ENCODE data around the gene TUT1. TPM values are rescaled to one million over a fixed set of nuclear protein-coding genes. Genes with fewer than 3 reads are reported as not detected.

The TUT1 gene
- total and polyA plus RNA-seq, 9 donors, result 7.8 to 16.9 (median 14.7) TPM

GRCh38 chr11:62542111-62542745 lies 49.1 kb downstream of the TUT1 start:
- no peak for DNase-seq
- Histone ChIP-seq H3K4me1 (ENCODE audit: control insufficient read depth, insufficient read depth, low read length) (peaks cover 76% of the 10 kb centered on the region), H3K36me3 (ENCODE audit: control insufficient read depth, insufficient read depth, low read length) (peaks cover 24% of the 10 kb centered on the region), H3K27ac (ENCODE audit: low read length) (peak overlapping the region; percentile 98), H3K9me3 (replicated peaks; ENCODE audit: control insufficient read depth, low read depth, low read length) (no peaks in the 10 kb centered on the region), H3K27me3 (ENCODE audit: control insufficient read depth, insufficient read depth, low read length) (no peaks in the 10 kb centered on the region), H3K4me3 (ENCODE audit: low read length) (peak overlapping the region; percentile 99)
- 46% methylated on average over 4 of the region's 6 CpGs for WGBS (ENCODE audit: insufficient coverage)

- WGBS (ENCODE audit: insufficient coverage), result 11% methylated on average over 4 of the region's 16 CpGs
- H3K27ac ChIP-seq (ENCODE audit: low read length), result peak overlapping the region; percentile 60
- peaks cover 77% of the 10 kb centered on the region for H3K4me1 ChIP-seq (ENCODE audit: control insufficient read depth, insufficient read depth, low read length)
- DNase-seq, result peak; percentile 60
- no peaks in the 10 kb centered on the region for H3K27me3 ChIP-seq (ENCODE audit: control insufficient read depth, insufficient read depth, low read length)
- H3K36me3 ChIP-seq (ENCODE audit: control insufficient read depth, insufficient read depth, low read length), result peaks cover 30% of the 10 kb centered on the region
- H3K4me3 ChIP-seq (ENCODE audit: low read length), result peak overlapping the region; percentile 8
- no peaks in the 10 kb centered on the region for H3K9me3 ChIP-seq (replicated peaks; ENCODE audit: control insufficient read depth, low read depth, low read length)
Observed at GRCh38 chr11:62540804-62541701, 50.3 kb downstream of the TUT1 start.

- WGBS (ENCODE audit: insufficient coverage), result 0% methylated on average over 1 of the region's 13 CpGs
- peak; percentile 80 for DNase-seq
- Histone ChIP-seq H3K4me3 (ENCODE audit: low read length) (no peak overlapping the region), H3K27ac (ENCODE audit: low read length) (peak overlapping the region; percentile 55), H3K4me1 (ENCODE audit: control insufficient read depth, insufficient read depth, low read length) (peaks cover 72% of the 10 kb centered on the region), H3K27me3 (ENCODE audit: control insufficient read depth, insufficient read depth, low read length) (no peaks in the 10 kb centered on the region), H3K9me3 (replicated peaks; ENCODE audit: control insufficient read depth, low read depth, low read length) (no peaks in the 10 kb centered on the region), H3K36me3 (ENCODE audit: control insufficient read depth, insufficient read depth, low read length) (peaks cover 47% of the 10 kb centered on the region)
Observed at GRCh38 chr11:62539238-62539925, 51.9 kb downstream of the TUT1 start.

GRCh38 chr11:62538470-62539237 lies 52.7 kb downstream of the TUT1 start:
- Histone ChIP-seq H3K36me3 (ENCODE audit: control insufficient read depth, insufficient read depth, low read length) (peaks cover 54% of the 10 kb centered on the region), H3K27ac (ENCODE audit: low read length) (peak overlapping the region; percentile 55), H3K4me1 (ENCODE audit: control insufficient read depth, insufficient read depth, low read length) (peaks cover 65% of the 10 kb centered on the region), H3K9me3 (replicated peaks; ENCODE audit: control insufficient read depth, low read depth, low read length) (no peaks in the 10 kb centered on the region), H3K4me3 (ENCODE audit: low read length) (no peak overlapping the region), H3K27me3 (ENCODE audit: control insufficient read depth, insufficient read depth, low read length) (no peaks in the 10 kb centered on the region)
- no peak for DNase-seq
- 43% methylated on average over 17 of the region's 19 CpGs for WGBS (ENCODE audit: insufficient coverage)

GRCh38 chr11:62536301-62536957 lies 54.9 kb downstream of the TUT1 start:
- Histone ChIP-seq H3K27me3 (ENCODE audit: control insufficient read depth, insufficient read depth, low read length) (no peaks in the 10 kb centered on the region), H3K9me3 (replicated peaks; ENCODE audit: control insufficient read depth, low read depth, low read length) (no peaks in the 10 kb centered on the region), H3K4me1 (ENCODE audit: control insufficient read depth, insufficient read depth, low read length) (peaks cover 43% of the 10 kb centered on the region), H3K36me3 (ENCODE audit: control insufficient read depth, insufficient read depth, low read length) (peaks cover 68% of the 10 kb centered on the region), H3K27ac (ENCODE audit: low read length) (no peak overlapping the region), H3K4me3 (ENCODE audit: low read length) (no peak overlapping the region)
- WGBS (ENCODE audit: insufficient coverage), result 45% methylated on average over 16 of the region's 21 CpGs
- no peak for DNase-seq

- 83% methylated on average over 10 of the region's 12 CpGs for WGBS (ENCODE audit: insufficient coverage)
- H3K4me3 ChIP-seq (ENCODE audit: low read length), result no peak overlapping the region
- no peak for DNase-seq
- no peaks in the 10 kb centered on the region for H3K9me3 ChIP-seq (replicated peaks; ENCODE audit: control insufficient read depth, low read depth, low read length)
- H3K36me3 ChIP-seq (ENCODE audit: control insufficient read depth, insufficient read depth, low read length), result peaks cover 71% of the 10 kb centered on the region
- no peak overlapping the region for H3K27ac ChIP-seq (ENCODE audit: low read length)
- no peaks in the 10 kb centered on the region for H3K27me3 ChIP-seq (ENCODE audit: control insufficient read depth, insufficient read depth, low read length)
- peaks cover 37% of the 10 kb centered on the region for H3K4me1 ChIP-seq (ENCODE audit: control insufficient read depth, insufficient read depth, low read length)
Observed at GRCh38 chr11:62535802-62536201, 55.5 kb downstream of the TUT1 start.

GRCh38 chr11:62534779-62535545 lies 56.4 kb downstream of the TUT1 start:
- Histone ChIP-seq H3K27me3 (ENCODE audit: control insufficient read depth, insufficient read depth, low read length) (no peaks in the 10 kb centered on the region), H3K4me3 (ENCODE audit: low read length) (no peak overlapping the region), H3K4me1 (ENCODE audit: control insufficient read depth, insufficient read depth, low read length) (peaks cover 28% of the 10 kb centered on the region), H3K36me3 (ENCODE audit: control insufficient read depth, insufficient read depth, low read length) (peaks cover 79% of the 10 kb centered on the region), H3K9me3 (replicated peaks; ENCODE audit: control insufficient read depth, low read depth, low read length) (no peaks in the 10 kb centered on the region), H3K27ac (ENCODE audit: low read length) (no peak overlapping the region)
- DNase-seq, result no peak
- 92% methylated on average over 16 of the region's 19 CpGs for WGBS (ENCODE audit: insufficient coverage)

- 100% methylated on average over 2 of the region's 2 CpGs for WGBS (ENCODE audit: insufficient coverage)
- H3K9me3 ChIP-seq (replicated peaks; ENCODE audit: control insufficient read depth, low read depth, low read length), result no peaks in the 10 kb centered on the region
- H3K36me3 ChIP-seq (ENCODE audit: control insufficient read depth, insufficient read depth, low read length), result peaks cover 95% of the 10 kb centered on the region
- H3K4me3 ChIP-seq (ENCODE audit: low read length), result no peak overlapping the region
- H3K27ac ChIP-seq (ENCODE audit: low read length), result no peak overlapping the region
- peaks cover 3% of the 10 kb centered on the region for H3K4me1 ChIP-seq (ENCODE audit: control insufficient read depth, insufficient read depth, low read length)
- DNase-seq, result no peak
- no peaks in the 10 kb centered on the region for H3K27me3 ChIP-seq (ENCODE audit: control insufficient read depth, insufficient read depth, low read length)
Observed at GRCh38 chr11:62532096-62532495, 59.2 kb downstream of the TUT1 start.

All from muscle of leg (tissue), 11 donors.